Measurements from ENCODE around the gene GRIK1.
"Not testable (repeated sequence)": the region's sequence is repeated elsewhere in the genome, so short reads cannot be mapped to it uniquely, and the experiment has no call there.

GRCh38 chr21:29958035-29958434 lies 18.2 kb upstream of the GRIK1 start:
- TF ChIP-seq TAF1 (IDR thresholded peaks at IDR 0.05; ENCODE audit: borderline replicate concordance, low read depth, low read length); POLR2A (IDR thresholded peaks at IDR 0.05; ENCODE audit: low read depth, low read length): not testable (repeated sequence)
